ELR (cell line): ENCODE measurements around the gene RRAD.
"Not testable (repeated sequence)": the region's sequence is repeated elsewhere in the genome, so short reads cannot be mapped to it uniquely, and the experiment has no call there.

Source experiments
- DNase-seq: peaks from one replicate; pipeline ENCODE4 v3.0.0-alpha.2; 2015; ENCODE audit warnings: low read depth

The RRAD gene

DNA sequence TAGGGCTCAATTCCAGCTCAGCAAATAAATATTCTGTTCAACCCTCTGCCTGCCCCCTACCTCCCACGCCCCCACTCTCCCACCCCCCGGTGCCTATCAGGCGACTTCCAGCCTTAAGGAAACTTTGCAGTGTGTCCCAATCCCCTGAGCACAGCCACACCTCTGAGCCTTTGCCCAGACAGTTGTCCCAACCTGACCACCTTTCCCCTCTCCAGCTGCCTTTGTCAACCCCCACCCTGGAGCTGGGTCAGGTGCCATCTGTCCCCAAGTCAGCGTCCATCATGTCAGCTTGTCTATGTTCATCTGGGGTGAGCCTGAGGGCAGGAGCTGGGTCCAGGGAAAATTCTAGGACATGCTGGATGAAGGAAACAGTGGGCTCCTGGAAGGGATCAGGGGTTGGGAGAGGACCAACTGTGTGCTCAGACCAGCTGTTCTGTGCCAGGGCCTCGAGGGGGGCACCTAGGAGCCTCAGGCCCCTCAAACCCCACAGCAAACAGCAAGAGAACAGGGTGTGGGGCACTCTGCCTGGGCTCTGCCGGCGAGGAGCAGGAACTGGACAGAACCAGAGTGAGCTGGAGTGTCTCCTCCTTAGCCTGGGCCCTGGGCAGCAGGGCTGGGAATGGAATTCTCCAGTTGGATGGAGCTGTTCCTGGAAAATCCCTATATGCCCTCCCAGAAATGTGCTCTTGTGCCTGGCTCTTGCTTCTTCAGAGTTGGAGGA, 24.5 kb downstream of the RRAD start:
- no peak for DNase-seq

DNA sequence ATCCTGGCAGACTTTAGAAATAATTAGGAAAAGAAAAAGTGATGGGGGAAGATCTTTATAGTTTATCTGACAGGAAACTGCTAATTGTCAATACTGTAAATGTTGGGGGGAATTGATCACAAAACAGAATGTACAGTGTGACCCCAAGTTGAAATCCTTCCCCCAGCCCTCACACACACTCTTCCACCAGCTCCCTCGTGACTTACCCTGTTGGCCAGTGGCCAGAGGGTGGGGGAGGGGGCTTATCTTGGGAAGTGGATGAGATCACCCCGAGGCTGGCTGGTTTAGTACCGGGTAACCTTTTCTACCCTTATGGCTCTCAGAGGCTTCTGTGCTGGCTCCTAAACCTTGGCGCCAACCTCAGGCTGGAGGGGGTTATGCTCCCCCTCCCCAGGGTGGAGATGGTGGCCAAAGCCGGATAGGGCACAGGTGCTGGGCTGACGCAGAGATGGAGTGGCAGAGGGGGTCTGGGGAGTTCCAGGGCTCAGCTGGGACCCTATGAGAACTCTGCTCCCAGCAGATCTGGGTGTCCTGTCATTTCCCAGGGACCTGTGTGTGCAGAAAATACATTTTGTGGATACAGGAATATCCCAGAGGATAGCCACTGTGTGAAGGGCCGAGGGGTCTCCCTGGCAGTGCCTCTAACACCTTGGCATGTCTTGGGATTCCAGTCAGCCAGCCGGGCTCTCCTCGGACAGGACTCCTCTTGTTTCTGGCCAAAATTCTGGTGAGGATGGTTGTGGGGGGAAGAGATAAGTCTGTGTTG, 25.2 kb downstream of the RRAD start:
- peak; percentile 79 for DNase-seq

GRCh38 chr16:66899310-66899944, 25.9 kb downstream of the RRAD start:
- peak; percentile 32 for DNase-seq

DNA sequence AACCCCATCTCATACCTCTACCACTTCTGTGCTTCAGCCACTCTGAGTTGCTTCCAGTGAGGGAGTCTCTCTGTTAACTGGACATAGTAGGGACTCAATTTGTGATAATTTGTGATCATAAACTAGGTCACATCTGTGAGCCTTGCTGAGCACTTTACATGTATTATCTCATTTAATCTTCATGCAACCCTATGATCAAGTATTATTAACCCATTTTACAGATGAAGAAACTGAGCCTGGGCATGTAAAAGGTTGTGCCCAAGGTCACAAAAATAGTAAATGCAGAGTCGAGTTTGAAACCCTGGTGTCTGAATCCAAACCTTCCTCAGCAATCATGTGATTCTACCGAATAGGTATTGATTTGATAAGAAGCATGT, 26.4 kb downstream of the RRAD start:
- no peak for DNase-seq

DNA sequence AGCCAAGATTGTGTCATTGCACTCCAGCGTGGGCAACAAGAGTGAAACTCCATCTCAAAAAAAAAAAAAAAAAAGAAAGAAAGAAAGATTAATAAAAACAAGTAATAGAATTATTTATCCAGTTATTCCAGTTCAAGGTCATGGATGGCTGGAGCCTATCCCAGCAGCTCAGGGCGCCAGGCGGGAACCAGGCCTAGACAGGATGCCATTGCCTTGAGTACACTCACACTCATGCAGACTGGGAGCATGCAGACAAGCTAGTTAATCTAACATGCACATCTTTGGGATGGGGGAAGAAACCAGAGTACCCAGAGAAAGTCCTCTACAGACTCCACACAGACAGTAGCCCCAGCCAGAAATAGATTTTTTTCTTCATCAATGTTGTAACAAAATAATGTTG, 27.1 kb downstream of the RRAD start:
- DNase-seq, result peak; percentile 51

DNA sequence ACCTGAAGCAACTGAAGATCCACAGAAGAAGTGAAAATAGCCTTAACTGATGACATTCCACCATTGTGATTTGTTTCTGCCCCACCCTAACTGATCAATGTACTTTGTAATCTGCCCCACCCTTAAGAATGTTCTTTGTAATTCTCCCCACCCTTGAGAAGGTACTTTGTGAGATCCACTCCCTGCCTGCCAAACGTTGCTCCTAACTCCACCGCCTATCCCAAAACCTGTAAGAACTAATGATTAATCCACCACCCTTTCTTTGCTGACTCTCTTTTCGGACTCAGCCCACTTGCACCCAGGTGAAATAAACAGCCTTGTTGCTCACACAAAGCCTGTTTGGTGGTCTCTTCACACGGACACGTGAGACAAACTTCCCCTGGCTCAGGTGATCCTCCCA, 28.7 kb downstream of the RRAD start:
- DNase-seq, result not testable (repeated sequence)

DNA sequence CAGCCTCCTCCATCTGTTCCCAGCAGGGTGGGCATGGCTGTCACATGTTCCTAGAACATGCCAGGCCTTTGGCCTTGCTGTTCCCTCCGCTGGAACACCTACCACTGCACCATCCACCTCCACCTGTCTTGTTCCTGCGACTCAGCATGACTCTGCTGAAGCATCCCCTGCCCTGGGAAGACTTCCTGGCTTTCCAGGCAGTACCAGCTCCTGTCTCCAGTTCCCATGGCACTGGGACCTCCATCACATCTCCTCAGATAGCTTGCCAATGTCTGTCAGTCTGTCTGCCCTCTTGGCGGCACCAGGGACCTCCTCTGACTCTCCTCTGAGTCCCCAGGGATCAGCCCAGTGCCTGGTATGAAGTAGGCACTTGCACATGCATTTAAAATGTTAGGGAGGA, 29.3 kb downstream of the RRAD start:
- no peak for DNase-seq

DNA sequence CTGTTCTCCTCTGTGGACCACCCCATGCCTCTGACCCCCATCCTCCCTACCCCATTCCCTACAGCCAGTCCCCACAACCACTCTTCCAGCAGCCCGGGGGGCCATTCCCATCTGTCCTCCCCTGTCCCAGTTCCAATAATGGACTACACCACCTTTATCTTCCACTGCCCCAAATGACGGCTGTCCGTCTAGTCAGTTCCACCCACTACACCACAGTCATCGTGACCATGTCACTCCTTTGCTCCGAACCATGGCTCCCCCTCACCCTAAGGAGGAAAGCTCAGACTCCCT, 29.7 kb downstream of the RRAD start:
- no peak for DNase-seq

DNA sequence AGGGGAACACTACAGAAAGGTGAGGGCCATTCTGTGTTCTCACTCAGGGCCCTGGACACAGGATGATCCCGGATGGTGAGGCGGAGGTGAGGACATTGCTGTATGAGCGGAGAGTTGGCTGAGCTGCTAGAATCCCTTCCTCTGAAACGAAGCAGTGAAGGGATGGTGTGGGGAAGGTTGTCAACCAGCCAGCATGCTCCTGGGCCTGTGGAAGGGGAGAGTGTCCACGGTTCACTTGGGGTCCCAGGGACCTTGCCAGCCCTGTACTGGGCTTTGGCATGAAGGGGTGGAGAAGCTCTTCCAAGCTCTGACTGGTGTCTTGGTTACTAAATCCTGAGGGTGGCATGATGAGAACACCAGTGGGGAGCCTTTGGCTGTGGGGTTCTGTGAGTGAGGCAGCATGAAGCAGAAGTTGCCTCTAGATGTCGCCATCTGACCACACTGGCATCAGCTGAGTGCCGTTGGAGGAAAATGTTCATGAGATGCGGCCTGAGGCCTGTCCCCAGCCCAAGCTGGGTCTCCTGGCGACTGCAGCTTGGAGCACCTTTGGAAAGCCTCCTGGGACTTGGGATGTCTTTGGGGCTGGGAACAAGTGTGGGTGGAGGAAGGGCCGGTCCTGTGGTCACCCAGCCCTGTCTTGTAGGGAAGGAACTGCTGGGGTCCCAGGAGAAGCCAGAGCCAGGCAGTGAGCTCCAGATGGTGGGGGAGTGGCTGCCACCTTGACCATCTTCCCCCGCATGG, 30.2 kb downstream of the RRAD start:
- peak; percentile 80 for DNase-seq

DNA sequence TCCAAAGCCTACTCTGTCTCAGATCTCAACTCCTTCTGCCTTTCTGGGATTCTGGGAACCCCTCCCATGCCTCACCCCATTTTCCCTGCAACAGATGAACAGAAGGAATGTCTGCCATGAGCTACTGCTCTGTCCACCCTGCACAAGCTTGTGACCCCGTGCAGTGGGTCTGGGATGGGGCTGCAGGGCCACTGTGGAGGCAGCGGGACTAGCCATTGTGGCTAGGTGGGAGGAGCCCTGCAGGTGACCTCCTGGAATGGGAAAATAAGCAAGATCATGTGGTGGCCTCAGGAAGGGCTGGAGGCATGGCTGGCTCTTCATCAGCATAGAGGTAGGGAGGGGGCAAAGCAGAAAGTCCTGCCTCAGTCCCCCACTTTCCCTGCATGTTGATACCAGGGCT, 31.3 kb downstream of the RRAD start:
- no peak for DNase-seq

DNA sequence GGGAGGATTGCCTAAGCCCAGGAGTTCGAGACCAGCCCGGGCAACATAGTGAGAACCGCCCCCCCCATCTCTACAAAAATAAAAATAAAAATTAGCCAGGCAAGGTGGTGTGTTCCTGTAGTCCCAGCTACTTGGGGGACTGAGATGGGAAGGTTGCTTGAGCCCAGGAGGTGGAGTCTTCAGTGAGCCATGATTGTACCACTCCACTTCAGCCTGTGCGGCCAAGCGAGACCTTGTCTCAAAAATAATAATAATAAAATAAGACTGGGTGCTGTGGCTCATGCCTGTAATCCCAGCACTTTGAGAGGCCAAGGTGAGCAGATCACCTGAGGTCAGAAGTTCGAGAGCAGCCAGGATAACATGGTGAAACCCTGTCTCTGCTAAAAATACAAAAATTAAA, 33.5 kb downstream of the RRAD start:
- no peak for DNase-seq

- DNase-seq, result no peak
Measured at GRCh38 chr16:66891360-66891759, 34.0 kb downstream of the RRAD start.

- DNase-seq, result no peak
Measured at GRCh38 chr16:66890799-66891198, 34.5 kb downstream of the RRAD start.

DNA sequence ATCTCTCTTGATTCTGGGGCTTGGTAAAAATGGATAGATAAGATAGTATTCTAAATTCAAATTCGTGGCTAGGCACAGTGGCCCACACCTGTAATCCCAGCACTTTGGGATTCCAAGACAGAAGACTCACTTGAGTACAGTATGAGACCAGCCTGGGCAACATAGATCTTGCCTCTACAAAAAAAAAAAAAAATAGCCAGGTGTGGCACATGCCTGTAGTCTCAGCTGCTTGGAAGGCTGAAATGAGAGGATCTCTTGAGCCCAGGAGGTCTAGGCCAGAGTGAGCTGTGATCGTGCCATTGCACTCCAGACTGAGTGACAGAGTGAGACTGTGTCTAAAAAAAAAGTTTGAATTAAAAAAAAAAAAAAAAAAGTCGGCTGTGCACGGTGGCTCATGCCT, 35.7 kb downstream of the RRAD start:
- DNase-seq, result no peak

DNA sequence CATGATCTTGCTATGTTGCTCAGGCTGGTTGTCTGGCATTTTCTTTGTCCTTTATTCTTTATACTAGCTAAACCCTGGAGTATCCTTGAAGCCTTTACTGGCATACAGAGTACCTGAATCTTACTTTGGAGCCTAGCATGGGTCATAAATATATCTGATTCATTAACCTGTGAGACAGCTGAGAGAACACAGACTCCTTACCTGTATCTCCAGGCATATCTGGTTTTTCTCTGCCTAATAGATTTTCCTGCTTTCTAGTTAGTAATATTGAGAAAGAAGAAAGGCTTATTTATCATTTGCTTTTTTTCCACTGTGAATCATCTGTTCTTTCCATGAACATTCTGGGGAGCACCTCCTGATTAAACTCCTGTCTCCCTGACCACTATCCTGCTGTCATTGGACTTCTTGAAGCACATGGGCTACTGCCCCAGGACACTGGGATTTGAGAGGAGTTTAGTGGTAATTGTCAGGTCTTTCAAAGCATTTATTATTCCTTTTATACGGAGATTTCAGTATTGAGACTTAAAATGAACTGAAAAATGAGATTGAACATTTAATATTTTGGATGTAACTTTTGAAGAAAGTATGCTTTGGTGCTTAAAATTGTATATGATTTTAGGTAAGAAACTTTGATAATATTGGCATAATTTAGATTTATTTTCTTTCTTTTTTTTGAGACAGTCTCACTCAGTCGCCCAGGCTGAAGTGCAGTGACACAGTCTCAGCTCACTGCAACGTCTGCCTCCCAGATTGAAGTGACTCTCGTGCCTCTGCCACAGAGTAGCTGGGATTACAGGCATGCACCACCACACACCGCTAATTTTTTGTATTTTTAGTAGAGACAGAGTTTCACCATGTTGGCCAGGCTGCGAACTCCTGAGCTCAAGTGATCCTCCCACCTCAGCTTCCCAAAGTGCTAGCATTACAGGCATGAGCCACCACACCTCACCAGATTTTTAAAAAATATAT, 36.4 kb downstream of the RRAD start:
- no peak for DNase-seq

GRCh38 chr16:66886914-66887313, 38.4 kb downstream of the RRAD start:
- DNase-seq, result no peak

DNA sequence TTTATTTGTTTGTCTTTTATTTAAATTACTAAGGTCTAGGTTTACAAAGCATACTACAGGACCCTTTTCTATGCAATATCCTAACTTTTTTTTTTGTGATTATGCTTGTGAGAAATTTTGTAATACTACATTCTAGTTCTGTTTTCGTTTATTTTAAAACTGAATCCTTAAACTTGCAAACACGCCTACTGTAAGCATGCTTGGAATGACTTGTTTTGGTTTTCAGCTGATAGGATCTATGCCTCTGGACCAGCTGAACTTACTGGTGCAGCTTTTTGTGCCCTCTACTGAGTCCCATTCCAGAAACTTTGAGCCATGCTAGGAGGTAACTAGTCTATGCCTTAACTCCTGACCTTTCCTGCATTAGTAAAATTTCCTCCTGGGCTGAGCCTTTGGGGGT, 39.0 kb downstream of the RRAD start:
- DNase-seq, result no peak

GRCh38 chr16:66885491-66885890, 39.8 kb downstream of the RRAD start:
- DNase-seq, result no peak

DNA sequence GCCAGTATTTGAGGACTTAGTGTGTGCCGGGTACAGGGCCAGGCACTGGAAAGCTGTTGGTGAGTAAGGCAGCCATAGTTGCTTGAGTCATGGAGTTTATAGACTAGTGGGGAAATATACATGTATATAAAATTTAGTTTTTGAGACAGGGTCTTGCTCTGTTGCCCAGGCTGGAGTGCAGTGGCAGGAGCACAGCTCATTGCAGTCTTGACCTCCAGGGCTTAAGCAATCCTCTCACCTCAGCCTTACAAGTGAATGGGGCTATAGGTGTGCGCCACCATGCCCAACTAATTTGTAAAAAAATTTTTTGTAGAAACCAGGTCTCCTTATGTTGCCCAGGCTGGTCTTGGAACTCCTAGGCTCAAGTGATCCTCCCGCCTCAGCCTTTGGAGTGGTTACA, 42.6 kb downstream of the RRAD start:
- DNase-seq, result no peak

DNA sequence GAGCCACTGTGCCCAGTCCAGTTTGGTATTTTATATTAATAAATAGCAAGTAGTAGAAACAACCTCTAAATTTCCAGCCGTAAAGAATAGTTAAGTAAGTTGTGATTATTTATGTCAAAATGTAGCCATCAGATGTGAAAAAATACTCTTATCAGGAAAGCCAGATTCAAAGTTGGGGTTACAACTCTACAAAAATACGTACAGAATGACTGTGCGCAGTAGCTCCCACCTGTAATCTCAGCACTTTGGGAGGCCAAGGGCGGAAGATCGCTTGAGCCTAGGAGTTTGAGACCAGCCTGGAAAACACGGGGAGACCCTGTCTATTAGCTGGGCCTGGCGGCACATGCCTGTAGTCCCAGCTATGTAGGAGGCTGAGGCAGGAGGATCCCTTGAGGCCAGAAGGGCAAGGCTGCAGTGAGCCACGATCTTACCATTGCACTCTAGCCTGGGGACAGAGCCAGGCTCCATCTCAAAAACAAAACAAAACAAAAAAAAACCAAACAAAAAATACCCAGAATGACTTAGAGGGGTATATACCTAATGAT, 43.3 kb downstream of the RRAD start:
- DNase-seq, result no peak

DNA sequence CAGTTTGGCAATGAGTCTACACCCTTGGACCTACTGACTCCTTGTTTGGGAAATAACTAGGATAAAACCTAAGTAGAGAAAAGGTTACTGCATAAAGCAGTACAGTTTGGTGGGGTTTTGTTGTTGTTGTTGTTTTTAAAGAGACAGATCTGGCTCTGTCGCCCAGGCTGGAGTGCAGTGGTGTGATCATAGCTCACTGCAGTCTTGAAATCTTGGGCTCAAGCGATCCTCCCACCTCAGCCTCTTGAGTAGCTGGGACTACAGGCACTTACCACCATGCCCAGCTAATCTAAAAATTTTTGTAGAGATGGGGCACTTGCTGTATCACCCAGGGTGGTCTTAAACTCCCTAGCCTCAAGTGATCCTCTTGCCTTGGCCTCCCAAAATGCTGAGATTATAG, 43.8 kb downstream of the RRAD start:
- DNase-seq, result no peak
